Suprapubic skin (tissue), 4 donors: ENCODE measurements around the gene PTRH2. TPM values are rescaled to one million over a fixed set of nuclear protein-coding genes. Genes with fewer than 3 reads are reported as not detected.

ENCODE experiments used
- DNase-seq, 2 donors: peaks; one replicate each; pipeline ENCODE4 v3.0.0-alpha.2; 2019; ENCODE audit warnings: low spot score in 2 of 2
- H3K27ac ChIP-seq: fragments of 200-600 bp; sonication (generic); one replicate; pipeline ENCODE4 v1.5.1; 2019
- H3K27me3 ChIP-seq: fragments of 200-600 bp; sonication (generic); one replicate; pipeline ENCODE4 v1.5.1; 2019
- H3K36me3 ChIP-seq: fragments of 200-600 bp; sonication (generic); one replicate; pipeline ENCODE4 v1.5.1; 2019
- H3K4me1 ChIP-seq: fragments of 200-600 bp; sonication (generic); one replicate; pipeline ENCODE4 v1.5.1; 2019
- H3K4me3 ChIP-seq: fragments of 200-600 bp; sonication (generic); one replicate; pipeline ENCODE4 v1.5.1; 2019; ENCODE audit warnings: mild to moderate bottlenecking
- H3K9me3 ChIP-seq: fragments of 200-600 bp; sonication (generic); one replicate; pipeline ENCODE4 v1.5.1; 2019
- CTCF ChIP-seq, 2 donors: fragments of 200-600 bp in 1 of 2; fragments of 450-650 bp in 1 of 2; sonication (generic) in 1 of 2; IDR thresholded peaks; one replicate each; pipeline ENCODE4 v1.5.1; 2016 to 2019; ENCODE audit warnings: antibody characterized with exemption in 2 of 2, mild to moderate bottlenecking in 1 of 2, moderate library complexity in 1 of 2
- EP300 ChIP-seq: sonication (generic); formaldehyde crosslinking; IDR thresholded peaks from one replicate; pipeline ENCODE4 v1.6.1; 2017; ENCODE audit warnings: antibody characterized with exemption
- POLR2A ChIP-seq, 2 donors: fragments of 450-650 bp; IDR thresholded peaks; one replicate each; pipeline ENCODE4 v1.6.1; 2017; ENCODE audit warnings: antibody characterized with exemption in 2 of 2, mild to moderate bottlenecking in 2 of 2, moderate library complexity in 2 of 2
- POLR2AphosphoS5 ChIP-seq, 3 donors: sonication (generic); formaldehyde crosslinking; IDR thresholded peaks; one replicate each; pipeline ENCODE4 v1.6.1; 2017; ENCODE audit warnings: antibody characterized with exemption in 3 of 3
- WGBS: methylation state at CpG from one replicate; pipeline ENCODE4 v1.1.5; 2018; 5-methylcytosine and 5-hydroxymethylcytosine counted together
- total RNA-seq, 4 donors: library from RNA; depleted of rRNA; stranded (reverse); fragments of >200 nt; gene quantifications; one replicate each; pipeline ENCODE4 v1.1.0, GENCODE V29; 2016

Gene PTRH2
- total RNA-seq, 4 donors from 2014 or later: 21.9 to 29.0 (median 22.0) TPM

- no peaks in the 10 kb centered on the region for H3K9me3 ChIP-seq
- H3K27ac ChIP-seq: no peak overlapping the region
- TF ChIP-seq POLR2AphosphoS5 (IDR thresholded peaks at IDR 0.05) (no peak), CTCF (IDR thresholded peaks at IDR 0.05) (no peak), EP300 (no peak), POLR2A (IDR thresholded peaks at IDR 0.05) (no peak)
- no peaks in the 10 kb centered on the region for H3K36me3 ChIP-seq
- no peak overlapping the region for H3K4me3 ChIP-seq
- H3K4me1 ChIP-seq: peaks cover 23% of the 10 kb centered on the region
- WGBS: 99% methylated on average over 4 of the region's 4 CpGs
- no peaks in the 10 kb centered on the region for H3K27me3 ChIP-seq
- no peak for DNase-seq
These were observed 15.4 kb upstream of the PTRH2 start for GRCh38 chr17:59722623-59723022.

- Histone ChIP-seq H3K9me3 (no peaks in the 10 kb centered on the region), H3K4me1 (peaks cover 9% of the 10 kb centered on the region), H3K27me3 (no peaks in the 10 kb centered on the region), H3K36me3 (no peaks in the 10 kb centered on the region), H3K27ac (no peak overlapping the region), H3K4me3 (no peak overlapping the region)
- TF ChIP-seq EP300: no peak
- TF ChIP-seq POLR2A (IDR thresholded peaks at IDR 0.05): no peak
- no peak for TF ChIP-seq POLR2AphosphoS5 (IDR thresholded peaks at IDR 0.05)
- TF ChIP-seq CTCF (IDR thresholded peaks at IDR 0.05): no peak
- no peak for DNase-seq
These were observed 12.3 kb upstream of the PTRH2 start for GRCh38 chr17:59719526-59719925.

DNA sequence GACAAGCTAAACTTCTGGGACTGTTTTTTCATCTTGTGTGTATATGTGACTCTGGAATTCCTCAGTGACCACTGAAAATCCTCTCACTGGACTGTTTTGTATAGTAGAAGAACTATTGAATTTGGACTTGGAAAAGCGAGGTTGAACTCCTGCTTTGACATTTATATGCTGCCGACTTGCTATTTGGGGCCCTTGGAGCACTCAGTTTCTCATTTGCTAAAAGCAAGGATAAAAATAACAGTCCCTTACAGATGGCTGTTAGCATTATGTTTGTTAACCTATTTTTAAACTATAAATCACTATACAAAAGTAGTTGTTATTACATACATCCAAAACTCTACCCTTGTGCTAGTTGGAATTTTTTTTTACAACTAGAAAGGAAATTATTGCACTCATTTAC, 9.2 kb upstream of the PTRH2 start:
- Histone ChIP-seq H3K27me3 (no peaks in the 10 kb centered on the region), H3K36me3 (no peaks in the 10 kb centered on the region), H3K4me1 (no peaks in the 10 kb centered on the region), H3K27ac (no peak overlapping the region), H3K4me3 (no peak overlapping the region), H3K9me3 (no peaks in the 10 kb centered on the region)
- TF ChIP-seq CTCF (IDR thresholded peaks at IDR 0.05) (no peak), POLR2AphosphoS5 (IDR thresholded peaks at IDR 0.05) (no peak), POLR2A (IDR thresholded peaks at IDR 0.05) (no peak), EP300 (no peak)
- DNase-seq: no peak
- WGBS: 87% methylated on average over 2 of the region's 2 CpGs

- Histone ChIP-seq H3K4me1 (peaks cover 7% of the 10 kb centered on the region), H3K27ac (no peak overlapping the region), H3K4me3 (no peak overlapping the region), H3K27me3 (no peaks in the 10 kb centered on the region), H3K36me3 (no peaks in the 10 kb centered on the region), H3K9me3 (no peaks in the 10 kb centered on the region)
- WGBS: 94% methylated on average over 2 of the region's 2 CpGs
- DNase-seq: no peak
- no peak for TF ChIP-seq EP300
- TF ChIP-seq CTCF (IDR thresholded peaks at IDR 0.05): no peak
- TF ChIP-seq POLR2A (IDR thresholded peaks at IDR 0.05): no peak
- TF ChIP-seq POLR2AphosphoS5 (IDR thresholded peaks at IDR 0.05): no peak
These were observed 7.0 kb upstream of the PTRH2 start for GRCh38 chr17:59714255-59714654.

DNA sequence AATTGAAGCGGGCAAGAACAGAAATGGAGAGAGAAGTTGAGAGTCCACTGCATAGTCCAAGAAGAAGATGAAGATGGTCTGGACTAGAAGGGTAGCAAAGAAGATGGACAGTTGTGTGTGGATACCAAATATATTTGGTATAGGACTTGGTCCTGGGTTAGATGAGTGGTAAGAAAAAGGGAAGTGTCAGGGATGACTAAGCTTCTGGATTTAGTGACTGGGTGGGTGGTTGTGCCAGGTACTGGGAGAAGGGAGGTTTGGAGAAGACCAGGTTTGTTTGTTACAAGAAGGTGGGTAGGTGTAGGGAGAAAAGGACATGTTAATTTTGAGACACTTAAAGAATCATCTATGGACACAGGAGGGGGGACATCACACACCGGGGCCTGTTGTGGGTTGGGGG, 5.6 kb upstream of the PTRH2 start:
- Histone ChIP-seq H3K4me3 (no peak overlapping the region), H3K27me3 (no peaks in the 10 kb centered on the region), H3K27ac (no peak overlapping the region), H3K4me1 (peaks cover 19% of the 10 kb centered on the region), H3K36me3 (no peaks in the 10 kb centered on the region), H3K9me3 (no peaks in the 10 kb centered on the region)
- 98% methylated on average over 2 of the region's 2 CpGs for WGBS
- DNase-seq: no peak
- TF ChIP-seq CTCF (IDR thresholded peaks at IDR 0.05): no peak
- no peak for TF ChIP-seq EP300
- TF ChIP-seq POLR2A (IDR thresholded peaks at IDR 0.05): no peak
- no peak for TF ChIP-seq POLR2AphosphoS5 (IDR thresholded peaks at IDR 0.05)
